Fibroblast of skin of scalp (primary cell): ENCODE results near the gene TMEM88.

Source experiments
- DNase-seq: peaks from one replicate; pipeline ENCODE4 v3.0.0-alpha.2; 2013

The TMEM88 gene

DNA sequence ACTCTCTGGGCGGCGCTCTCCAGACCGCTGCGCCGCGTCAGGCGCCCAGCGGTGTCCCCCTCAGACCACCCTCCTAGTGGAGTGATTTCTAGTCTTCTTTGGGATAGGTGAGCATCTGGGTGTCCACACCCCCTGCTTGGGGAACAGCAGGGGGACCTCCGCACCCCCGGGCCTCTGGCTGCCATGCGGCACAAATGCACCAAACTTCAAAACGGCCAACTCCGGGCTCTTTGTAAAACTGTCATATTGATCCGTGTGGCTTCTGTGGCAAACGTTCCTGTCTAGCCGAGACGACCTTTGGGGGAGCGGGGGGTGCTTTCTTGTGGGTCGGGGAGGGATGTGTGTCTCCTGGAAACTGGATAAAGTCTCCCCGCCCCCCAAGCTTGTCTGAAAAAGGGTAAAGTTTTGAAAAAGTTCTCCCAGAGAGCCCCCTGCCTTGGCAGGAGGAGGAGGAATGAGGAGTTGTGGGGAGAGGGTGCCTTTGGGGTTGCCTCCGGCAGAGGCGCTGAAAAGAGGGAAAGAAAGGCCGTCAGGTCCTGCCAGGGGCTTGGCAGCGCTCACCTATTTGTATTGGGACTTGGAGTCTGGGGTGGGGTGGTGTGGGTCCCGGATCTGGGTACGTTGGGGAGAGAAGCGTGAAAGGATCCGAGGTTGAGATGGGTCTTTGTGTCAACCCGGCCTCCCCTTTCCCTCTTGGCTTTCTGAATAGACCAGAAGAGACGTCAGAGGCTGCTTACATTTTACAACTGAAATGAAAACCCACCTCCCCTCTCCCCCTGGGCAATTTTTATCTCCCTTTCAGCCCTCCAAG lies 31.6 kb downstream of the TMEM88 start:
- DNase-seq = peak; percentile 36

DNA sequence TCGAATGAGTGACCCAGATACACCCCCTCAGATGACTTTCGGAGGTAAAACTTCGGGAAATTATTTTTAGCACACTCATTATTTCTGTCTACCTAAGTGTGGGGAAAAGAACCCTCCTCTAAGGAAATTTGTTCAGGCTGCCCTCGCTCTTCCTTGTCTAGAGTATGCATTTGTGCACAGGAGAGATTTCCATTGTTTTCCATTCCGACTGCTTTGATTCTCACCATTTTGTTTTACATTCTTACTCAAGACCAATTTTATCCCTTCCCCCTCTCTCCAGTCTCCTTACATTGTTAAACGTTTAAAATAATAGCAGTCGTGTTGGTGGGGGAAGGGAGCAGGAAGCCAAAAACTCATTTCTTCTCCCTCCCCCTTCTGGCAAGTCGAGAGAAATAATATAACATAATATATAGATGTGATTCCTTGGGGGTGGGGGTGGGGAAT lies 32.2 kb downstream of the TMEM88 start:
- no peak for DNase-seq

DNA sequence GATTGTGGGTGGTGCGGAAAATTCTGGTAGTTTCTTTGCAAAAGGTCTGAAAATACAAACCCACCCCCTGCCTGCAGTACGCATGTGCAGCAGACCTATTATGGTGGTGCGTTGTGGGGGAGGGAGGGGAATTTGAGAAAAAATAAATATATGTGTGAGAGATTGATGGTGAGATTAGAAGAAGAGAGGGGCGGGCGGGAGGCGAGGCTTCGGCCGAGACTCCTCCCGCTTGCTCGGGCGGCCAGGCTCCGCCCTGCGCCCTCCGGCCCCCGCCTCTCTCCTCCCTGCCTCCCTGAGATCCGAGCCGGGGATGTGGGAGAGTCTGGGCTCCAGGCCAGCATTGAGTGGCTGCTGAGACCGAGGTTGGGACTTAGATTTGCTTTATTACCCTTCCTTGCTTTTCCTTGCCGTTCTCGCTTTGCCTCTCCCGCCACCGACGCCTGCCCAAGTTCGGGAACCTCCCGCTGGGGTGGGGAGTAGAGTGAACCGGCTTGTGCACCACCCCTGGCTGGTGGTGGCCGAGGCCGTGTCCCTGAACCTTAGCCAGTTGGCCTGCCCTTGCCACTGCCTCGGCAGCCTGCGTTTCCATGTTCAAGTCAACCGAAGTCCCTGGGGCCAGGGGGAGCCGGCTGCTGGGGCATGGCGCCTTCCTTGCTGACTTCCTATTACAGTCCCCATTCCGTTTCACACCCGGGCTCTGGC lies 32.8 kb downstream of the TMEM88 start:
- DNase-seq = peak; percentile 100

DNA sequence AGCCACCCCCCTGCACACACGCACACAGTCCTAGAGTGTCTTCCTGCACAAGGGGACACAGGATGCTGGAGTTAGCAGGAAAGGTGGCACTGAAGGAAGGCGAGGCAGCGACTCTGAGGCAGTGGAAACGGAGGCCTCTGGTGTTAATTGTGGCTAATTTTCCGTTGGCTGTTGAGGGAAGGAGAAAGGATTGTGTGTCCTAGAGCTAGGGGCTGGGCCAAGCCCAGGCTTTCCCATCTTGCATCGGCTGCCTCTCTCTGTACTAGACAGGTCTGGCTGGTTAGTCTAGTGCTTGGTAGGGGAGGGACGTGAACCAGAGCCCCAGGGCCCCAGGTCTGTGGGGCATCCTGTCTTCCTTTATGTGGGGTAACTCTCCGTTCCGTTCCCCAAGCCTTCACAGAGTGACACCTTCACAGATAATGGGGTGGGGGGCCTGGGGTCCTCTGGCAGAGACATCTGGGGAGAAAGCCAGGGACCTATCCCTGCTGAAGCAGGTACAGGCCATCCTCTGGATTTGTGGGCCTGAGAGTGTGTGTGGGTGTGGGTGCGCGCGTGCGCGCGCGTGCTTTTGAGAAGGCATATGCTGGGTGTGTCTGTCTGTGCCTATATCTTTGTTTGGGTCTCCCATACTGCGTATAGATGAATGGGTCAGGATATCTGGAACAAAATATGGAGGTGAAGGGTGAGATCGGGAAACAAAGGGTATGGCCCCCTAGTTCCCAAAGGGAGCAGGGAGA lies 33.5 kb downstream of the TMEM88 start, which contains the start of gene CHD3:
Gene CHD3, plus strand, starts transcription at position 606 of the 737 bp plus-strand sequence. CDS start 212 bp downstream, outside the sequence.
- peak; percentile 21 for DNase-seq

DNA sequence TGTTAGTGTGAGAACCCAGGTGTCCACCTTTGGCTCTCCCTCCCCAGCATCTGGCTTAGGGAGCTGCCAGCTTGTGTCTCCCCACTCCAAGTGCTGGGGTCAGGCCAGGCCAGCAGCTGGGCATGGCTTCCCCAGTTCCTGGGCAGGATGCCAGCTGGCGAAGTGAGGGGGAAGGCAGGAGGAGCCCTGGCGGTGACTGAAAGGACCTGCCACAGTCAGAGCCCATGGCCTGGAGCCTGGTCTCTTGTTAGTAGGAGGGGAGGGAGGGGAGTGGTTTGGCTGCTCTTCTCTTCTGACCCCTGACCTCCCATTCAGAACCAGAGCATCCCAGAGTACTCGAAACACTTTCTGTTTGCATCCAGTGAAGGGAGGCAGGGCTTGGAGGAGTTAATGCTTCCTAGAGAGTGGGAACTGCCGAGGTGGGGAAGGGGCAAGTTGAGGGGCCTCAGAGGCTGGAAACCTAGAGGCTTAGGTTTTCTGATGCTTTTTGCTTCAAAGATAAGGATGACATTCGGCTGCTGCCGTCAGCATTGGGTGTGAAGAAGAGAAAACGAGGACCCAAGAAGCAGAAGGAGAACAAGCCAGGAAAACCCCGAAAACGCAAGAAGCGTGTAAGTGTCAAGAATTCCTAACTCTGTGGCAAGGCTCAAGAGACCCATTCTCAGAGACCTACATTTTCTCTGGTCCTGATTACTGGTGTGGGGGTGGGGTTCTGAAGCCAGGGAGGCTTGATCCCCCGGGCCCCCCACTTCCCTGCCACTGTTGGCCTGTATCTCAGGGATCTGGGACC lies 34.5 kb downstream of the TMEM88 start:
- DNase-seq = peak; percentile 94

DNA sequence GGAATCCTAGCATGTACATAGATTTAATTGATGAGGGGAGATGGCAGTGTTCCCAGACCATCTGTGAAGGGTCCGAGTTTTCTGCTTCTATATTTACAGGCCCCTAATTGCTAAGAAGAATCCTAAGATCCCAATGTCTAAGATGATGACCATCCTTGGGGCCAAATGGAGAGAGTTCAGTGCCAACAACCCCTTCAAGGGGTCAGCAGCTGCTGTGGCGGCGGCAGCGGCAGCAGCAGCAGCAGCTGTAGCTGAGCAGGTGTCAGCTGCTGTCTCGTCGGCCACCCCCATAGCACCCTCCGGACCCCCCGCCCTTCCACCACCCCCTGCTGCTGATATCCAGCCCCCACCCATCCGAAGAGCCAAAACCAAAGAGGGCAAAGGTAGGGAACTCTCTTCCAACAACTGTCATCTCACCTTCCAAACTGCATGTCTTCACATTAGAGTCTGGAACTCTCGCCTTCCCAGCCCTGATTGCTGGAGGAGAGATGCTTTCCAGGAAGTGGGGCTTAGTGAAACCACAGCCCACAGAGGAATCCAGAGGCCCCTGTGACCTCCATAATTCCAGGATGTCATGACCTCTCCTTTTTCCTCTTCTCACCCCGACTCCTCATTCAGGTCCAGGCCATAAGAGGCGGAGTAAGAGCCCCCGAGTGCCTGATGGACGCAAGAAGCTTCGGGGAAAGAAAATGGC lies 38.5 kb downstream of the TMEM88 start:
- no peak for DNase-seq

DNA sequence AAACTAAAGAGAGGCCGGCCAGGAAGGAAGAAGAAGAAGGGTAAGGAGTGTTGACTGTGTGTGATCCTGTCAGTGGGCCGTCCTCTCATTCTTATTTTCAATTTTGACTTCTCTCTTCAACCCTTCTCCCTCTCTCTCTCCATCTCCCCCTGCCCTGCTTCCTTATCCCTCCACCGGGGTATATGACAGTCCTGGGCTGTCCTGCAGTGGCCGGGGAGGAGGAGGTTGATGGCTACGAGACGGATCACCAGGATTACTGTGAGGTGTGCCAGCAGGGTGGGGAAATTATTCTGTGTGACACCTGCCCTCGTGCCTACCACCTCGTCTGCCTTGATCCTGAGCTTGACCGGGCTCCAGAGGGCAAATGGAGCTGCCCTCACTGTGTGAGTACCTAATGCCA lies 39.4 kb downstream of the TMEM88 start:
- no peak for DNase-seq

DNA sequence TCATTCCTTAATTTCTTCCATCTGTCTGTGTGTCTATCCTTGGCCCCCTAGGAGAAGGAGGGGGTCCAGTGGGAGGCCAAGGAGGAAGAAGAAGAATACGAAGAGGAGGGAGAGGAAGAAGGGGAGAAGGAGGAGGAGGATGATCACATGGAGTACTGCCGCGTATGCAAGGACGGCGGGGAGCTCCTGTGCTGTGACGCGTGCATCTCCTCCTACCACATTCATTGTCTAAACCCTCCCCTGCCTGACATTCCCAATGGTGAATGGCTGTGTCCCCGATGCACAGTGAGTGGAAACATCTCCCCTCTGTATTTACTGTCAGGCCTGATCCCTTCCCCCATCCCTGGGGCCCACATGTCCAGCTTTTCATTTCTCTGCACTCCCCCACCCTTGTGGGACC lies 40.0 kb downstream of the TMEM88 start:
- no peak for DNase-seq

DNA sequence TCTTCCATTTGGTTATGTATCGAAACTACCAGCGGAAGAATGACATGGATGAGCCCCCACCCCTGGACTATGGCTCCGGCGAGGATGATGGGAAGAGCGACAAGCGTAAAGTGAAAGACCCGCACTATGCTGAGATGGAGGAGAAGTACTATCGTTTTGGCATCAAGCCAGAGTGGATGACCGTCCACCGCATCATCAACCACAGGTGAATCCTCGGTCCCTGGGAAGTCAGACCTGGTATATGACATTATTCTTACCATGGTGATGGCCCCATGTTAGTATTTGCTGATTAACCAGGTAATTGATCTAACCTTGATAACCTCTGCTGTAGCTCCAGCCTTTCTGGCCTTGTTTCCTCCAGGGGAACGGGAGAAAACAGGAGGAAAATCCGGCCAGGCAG lies 42.2 kb downstream of the TMEM88 start:
- DNase-seq = no peak

DNA sequence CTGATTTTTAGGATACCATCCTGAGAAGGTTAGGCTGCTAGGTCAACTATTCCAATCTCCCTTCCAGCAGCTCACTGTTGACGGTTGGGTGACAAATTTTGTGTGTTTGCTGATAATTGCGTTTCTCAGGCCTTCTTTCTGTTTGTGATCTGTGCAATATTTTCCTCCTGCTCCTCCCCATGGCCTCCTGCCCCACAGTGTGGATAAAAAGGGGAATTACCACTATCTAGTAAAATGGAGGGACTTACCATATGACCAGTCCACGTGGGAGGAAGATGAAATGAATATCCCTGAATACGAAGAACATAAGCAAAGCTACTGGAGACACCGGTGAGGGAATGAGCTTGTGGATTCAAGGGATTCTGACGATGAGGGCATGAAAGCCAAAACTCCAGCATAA lies 42.9 kb downstream of the TMEM88 start:
- peak; percentile 56 for DNase-seq

DNA sequence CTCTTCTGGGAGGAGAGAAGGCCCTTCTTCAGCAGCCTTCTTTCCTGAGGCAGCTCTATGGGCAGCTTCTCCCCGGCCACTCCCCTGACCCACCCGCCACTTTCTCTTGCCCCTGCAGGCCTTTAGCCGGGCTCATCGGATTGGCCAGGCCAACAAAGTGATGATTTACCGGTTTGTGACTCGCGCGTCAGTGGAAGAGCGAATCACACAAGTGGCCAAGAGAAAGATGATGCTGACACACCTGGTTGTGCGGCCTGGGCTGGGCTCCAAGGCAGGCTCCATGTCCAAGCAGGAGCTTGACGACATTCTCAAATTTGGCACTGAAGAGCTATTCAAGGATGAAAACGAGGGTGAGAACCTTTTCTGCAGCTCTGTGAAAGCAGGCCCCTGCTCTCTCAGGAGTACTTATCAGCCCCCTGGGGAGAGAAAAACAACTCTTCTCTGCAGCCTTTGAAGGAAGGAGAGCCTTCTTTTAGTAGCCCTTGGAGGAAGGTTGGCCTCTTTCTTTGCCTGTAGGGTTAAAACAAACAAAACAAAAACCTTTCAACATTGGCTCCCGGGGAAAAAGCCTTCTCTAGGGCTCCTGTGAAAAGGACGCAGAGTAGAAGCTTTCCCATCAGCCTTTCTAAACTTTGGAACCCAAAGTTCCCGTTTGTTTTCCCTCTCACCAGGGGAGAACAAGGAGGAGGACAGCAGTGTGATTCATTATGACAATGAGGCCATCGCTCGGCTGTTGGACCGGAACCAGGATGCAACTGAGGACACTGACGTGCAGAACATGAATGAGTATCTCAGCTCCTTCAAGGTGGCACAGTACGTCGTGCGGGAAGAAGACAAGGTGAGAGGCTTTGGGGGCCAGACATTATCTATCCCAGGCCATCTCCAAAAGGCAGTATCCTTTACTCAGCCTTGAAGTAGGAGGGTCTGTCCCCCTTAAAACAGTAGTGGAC lies 48.6 kb downstream of the TMEM88 start:
- DNase-seq = no peak
